Astrocyte of the spinal cord (primary cell): Measurements from ENCODE around the gene ITPKB.

Experiments
- DNase-seq: peaks from one replicate; pipeline ENCODE4 v3.0.0; 2011; ENCODE audit warnings: low read depth, low spot score
- H3K4me3 ChIP-seq: 2 replicates; pipeline ENCODE4 v1.5.1; 2011; ENCODE audit warnings: low read depth, mild to moderate bottlenecking, low read length, moderate library complexity
- CTCF ChIP-seq: IDR thresholded peaks from 2 replicates; pipeline ENCODE4 v1.5.1; 2012; ENCODE audit warnings: low read depth, mild to moderate bottlenecking, low read length, inconsistent platforms
- in situ Hi-C: cut with HindIII; loops from 2 replicates; pipeline ENCODE4 v1.10.0; 2017; ENCODE audit warnings: low sequenced_read_pairs

Gene ITPKB

DNA sequence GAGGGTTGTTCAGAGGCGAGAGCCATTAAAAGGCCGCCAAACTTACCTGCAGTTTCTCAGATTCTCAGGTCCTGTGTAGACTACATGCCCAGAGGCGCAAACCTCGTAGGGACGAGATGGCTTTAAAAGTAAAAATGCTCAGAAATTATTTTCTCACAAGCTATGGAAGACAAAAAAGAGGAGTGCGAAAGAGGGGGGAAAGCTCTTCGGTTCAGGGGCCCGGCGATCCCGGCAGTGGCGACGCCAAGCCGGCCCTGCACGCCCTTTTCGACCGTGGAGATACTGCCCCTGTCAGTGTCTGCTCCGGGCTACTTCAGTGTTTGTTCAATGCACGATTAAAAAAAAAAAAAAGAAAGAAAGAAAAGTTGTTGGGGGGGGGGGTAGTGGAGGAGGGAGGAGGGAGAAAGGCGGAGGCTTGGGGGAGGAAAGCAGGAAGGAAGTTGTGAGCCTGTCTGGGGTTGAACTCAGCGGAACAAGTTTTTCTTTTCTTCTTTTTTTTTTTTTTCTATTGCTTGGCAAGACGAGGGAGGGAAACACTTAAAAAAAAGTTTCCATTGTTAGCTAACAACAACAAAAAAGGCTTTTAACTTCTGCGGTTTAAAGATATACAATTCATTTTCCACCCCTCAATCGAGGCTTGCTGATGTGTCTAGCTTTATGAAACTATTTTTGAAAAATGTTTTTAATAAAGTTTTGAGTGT is at the start of gene ITPKB:
Gene ITPKB (minus strand): TSS at position 288 of the 701 bp plus-strand sequence. CDS start 1,824 bp downstream, outside the sequence.
- TF ChIP-seq CTCF, result no peak
- in situ Hi-C loops, result no loop called here
- DNase-seq, result peak; percentile 80

DNA sequence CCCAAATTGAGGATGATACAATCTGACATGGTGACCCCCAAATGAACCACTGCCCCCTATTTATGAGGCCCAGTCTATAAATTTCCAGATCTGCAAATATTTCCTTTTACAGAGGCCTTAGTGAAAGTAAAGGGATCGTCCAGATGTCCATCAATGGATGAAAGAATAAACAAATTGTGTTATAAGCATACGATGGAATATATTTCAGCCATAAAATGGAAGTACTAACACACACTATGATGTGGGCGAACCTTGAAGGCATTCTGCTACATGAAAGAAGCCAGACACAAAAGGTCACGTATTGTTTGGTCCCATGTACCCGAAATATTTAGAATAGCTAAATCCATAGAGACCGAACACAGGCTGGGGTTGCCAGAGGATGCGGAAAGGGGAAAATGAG is 48.6 kb upstream of the ITPKB start:
- DNase-seq, result no peak
- in situ Hi-C loops, result no loop called here
- H3K4me3 ChIP-seq, result no peak overlapping the region
- TF ChIP-seq CTCF, result no peak

More for the DNA sequence above, at the start of gene ITPKB:
- peak within 1 kb of the TSS; percentile 57 for H3K4me3 ChIP-seq

GRCh38 chr1:226787071-226787470 is 48.0 kb upstream of the ITPKB start:
- H3K4me3 ChIP-seq, result no peak overlapping the region
- no peak for DNase-seq
- in situ Hi-C loops, result no loop called here
- TF ChIP-seq CTCF, result no peak

DNA sequence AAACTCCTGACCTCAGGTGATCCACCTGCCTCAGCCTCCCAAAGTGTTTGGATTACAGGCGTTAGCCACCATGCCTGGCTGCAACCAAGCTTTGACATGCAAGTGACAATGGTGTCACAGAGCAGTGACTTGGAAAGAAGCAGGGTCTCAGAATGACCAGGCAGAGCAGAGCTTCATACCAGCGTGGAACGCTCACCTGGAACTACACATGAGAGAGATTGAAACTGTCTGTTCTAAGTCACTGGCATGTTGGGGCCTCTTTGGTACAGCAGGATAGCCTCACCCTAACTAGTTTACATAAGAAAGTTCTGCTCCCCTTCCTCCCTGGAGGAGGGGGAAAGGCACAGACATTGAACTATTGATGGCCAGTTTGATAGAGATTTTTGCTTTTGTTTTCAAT is 47.5 kb upstream of the ITPKB start:
- TF ChIP-seq CTCF, result no peak
- DNase-seq, result no peak
- in situ Hi-C loops, result no loop called here
- no peak overlapping the region for H3K4me3 ChIP-seq

DNA sequence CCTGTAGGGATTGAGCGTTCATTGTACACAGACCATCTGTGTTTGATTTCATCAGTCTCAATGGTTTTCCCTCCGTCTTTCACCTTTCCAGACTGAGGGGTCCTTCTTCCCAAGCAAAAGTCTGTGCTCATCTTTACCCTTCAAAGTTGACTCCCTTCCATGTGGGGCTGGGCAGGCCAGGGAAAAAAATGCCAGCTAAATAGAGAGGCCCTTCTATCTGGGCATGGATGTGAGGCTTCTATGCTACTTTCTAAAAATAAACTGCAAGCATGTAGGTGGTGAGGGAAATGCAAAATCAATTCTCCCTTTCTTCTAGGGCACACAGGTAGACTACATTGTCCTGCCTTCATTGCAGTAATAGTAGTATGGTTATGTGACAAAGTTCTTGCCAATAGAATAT is 46.7 kb upstream of the ITPKB start:
- in situ Hi-C loops, result no loop called here
- TF ChIP-seq CTCF, result no peak
- no peak for DNase-seq
- no peak overlapping the region for H3K4me3 ChIP-seq

GRCh38 chr1:226784081-226785049 is 45.3 kb upstream of the ITPKB start:
- peak; percentile 18 for DNase-seq
- H3K4me3 ChIP-seq, result no peak overlapping the region
- in situ Hi-C loops, result no loop called here
- TF ChIP-seq CTCF, result no peak
